GM19438 (cell line): ENCODE results near the gene GNB1L.

ENCODE experiments used
- ATAC-seq: cut with Tn5 transposase; IDR thresholded peaks from one replicate; pipeline ENCODE4 v1.9.1; 2021; ENCODE audit warnings: low read depth; ENCODE audit not compliant: unreplicated experiment

The GNB1L gene

GRCh38 chr22:19812910-19813309 lies 41.8 kb downstream of the GNB1L start:
- no peak for ATAC-seq

GRCh38 chr22:19811811-19812771 lies 42.6 kb downstream of the GNB1L start:
- no peak for ATAC-seq

GRCh38 chr22:19811211-19811621 lies 43.5 kb downstream of the GNB1L start:
- no peak for ATAC-seq

- no peak for ATAC-seq
Measured at GRCh38 chr22:19810381-19811201, 44.1 kb downstream of the GNB1L start.

- ATAC-seq = no peak
Measured at GRCh38 chr22:19809741-19810140, 44.9 kb downstream of the GNB1L start.

- no peak for ATAC-seq
Measured at GRCh38 chr22:19808873-19809478, 45.7 kb downstream of the GNB1L start.

GRCh38 chr22:19807914-19808872 lies 46.5 kb downstream of the GNB1L start:
- ATAC-seq = no peak

GRCh38 chr22:19807161-19807913 lies 47.3 kb downstream of the GNB1L start:
- no peak for ATAC-seq

GRCh38 chr22:19806213-19807160 lies 48.2 kb downstream of the GNB1L start:
- ATAC-seq = no peak

GRCh38 chr22:19805821-19806212 lies 48.9 kb downstream of the GNB1L start:
- ATAC-seq = no peak

GRCh38 chr22:19803736-19804267 lies 50.9 kb downstream of the GNB1L start:
- ATAC-seq = no peak

- ATAC-seq = no peak
Measured at GRCh38 chr22:19802894-19803735, 51.6 kb downstream of the GNB1L start.

GRCh38 chr22:19802001-19802893 lies 52.4 kb downstream of the GNB1L start:
- no peak for ATAC-seq

GRCh38 chr22:19801340-19802000 lies 53.2 kb downstream of the GNB1L start:
- ATAC-seq = no peak

- ATAC-seq = no peak
Measured at GRCh38 chr22:19800761-19801244, 53.9 kb downstream of the GNB1L start.
